ENCODE results near the gene SMIM43.

GRCh38 chr4:121764702-121765367 lies at the start of gene SMIM43:
- TF ChIP-seq CTCF (conservative IDR thresholded peaks at IDR 0.05; ENCODE audit: low read depth, low read length) (no peak), EZH2phosphoT487 (IDR thresholded peaks at IDR 0.05; ENCODE audit: borderline replicate concordance, low read length) (no peak), EZH2 (IDR thresholded peaks at IDR 0.05; ENCODE audit: low read length, unreplicated experiment) (no peak)

Data from PC-3 (cell line).